Measurements from ENCODE around the gene FILIP1L. TPM values are rescaled to one million over a fixed set of nuclear protein-coding genes. Genes with fewer than 3 reads are reported as not detected.
A peak's percentile ranks its signal among the peaks of the same experiment; 100 is the strongest.

FILIP1L gene
- total RNA-seq, 4 donors from 2014 or later: 26.7 to 46.3 (median 30.8) TPM

DNA sequence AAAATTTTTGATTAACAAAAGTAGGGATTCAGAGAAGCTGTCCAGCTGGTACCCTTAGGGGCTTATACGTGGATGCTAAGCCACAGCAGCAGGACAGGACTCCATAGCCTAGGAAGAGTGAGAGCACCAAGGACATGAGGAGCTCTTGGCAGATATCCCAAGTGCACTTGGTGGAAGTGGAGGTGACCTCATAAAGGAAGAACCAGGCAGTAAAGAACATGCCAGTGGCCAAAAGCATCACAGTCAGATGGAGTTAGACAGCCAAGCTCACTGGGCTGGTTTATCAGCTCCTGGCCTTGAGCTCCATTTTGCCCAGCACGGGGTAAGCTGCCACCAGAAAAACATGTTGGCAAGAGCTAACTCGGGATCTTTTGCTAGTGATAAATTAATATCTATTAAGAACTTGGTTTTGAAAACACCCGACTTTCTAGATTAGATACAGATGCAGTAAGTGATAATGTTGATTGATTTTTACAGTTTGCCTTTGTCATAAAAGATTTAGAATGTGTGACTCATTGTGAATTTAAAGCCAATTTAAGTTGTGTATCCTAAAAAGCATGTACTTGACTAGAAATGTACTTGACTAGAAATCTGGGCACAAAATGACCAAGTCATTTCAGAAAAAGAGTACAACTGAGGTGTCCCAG, 188.6 kb downstream of the FILIP1L start:
- Histone ChIP-seq H3K4me1 (peaks cover 0 to 62% (median 21%) of the 10 kb centered on the region in 4 donors), H3K36me3 (no peaks in the 10 kb centered on the region), H3K9me3 (no peaks in the 10 kb centered on the region), H3K4me3 (no peak overlapping the region), H3K27me3 (no peaks in the 10 kb centered on the region), H3K27ac (peak overlapping the region in 3 of 4 donors; percentile 14 to 50 (median 29))
- DNase-seq (ENCODE audit: low spot score in 2 of 2): peak; percentile 17 to 35
- 74 to 80% methylated on average over 4 of the region's 4 CpGs for WGBS, 2 donors
- TF ChIP-seq POLR2A (IDR thresholded peaks at IDR 0.05) (no peak), EP300 (IDR thresholded peaks at IDR 0.05) (no peak)
- TF ChIP-seq, protein P1, sequence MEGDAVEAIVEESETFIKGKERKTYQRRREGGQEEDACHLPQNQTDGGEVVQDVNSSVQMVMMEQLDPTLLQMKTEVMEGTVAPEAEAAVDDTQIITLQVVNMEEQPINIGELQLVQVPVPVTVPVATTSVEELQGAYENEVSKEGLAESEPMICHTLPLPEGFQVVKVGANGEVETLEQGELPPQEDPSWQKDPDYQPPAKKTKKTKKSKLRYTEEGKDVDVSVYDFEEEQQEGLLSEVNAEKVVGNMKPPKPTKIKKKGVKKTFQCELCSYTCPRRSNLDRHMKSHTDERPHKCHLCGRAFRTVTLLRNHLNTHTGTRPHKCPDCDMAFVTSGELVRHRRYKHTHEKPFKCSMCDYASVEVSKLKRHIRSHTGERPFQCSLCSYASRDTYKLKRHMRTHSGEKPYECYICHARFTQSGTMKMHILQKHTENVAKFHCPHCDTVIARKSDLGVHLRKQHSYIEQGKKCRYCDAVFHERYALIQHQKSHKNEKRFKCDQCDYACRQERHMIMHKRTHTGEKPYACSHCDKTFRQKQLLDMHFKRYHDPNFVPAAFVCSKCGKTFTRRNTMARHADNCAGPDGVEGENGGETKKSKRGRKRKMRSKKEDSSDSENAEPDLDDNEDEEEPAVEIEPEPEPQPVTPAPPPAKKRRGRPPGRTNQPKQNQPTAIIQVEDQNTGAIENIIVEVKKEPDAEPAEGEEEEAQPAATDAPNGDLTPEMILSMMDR (IDR thresholded peaks at IDR 0.05): no peak

DNA sequence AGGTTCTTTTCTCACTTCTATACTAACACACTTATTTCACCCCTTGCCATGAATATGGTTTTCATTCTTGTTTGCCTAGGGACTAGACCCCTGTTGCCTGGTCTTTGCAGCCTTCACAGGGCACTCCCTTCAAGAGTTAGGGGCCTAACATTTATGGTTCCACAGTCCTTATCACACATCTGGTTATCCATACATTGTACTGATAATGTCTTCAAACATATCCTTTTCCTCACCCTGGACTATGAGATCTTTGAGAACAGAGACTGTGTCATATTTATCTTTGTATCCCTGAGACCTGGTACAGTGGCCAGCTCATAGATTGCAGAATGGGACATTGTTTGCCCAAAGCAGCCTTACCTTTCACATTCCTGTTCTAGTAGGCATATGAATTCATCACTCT, 190.4 kb downstream of the FILIP1L start:
- no peak for DNase-seq (ENCODE audit: low spot score in 2 of 2)
- no peak overlapping the region for H3K27ac ChIP-seq
- H3K4me1 ChIP-seq: peaks cover 0 to 61% (median 15%) of the 10 kb centered on the region in 4 donors
- H3K9me3 ChIP-seq: no peaks in the 10 kb centered on the region
- H3K27me3 ChIP-seq: no peaks in the 10 kb centered on the region
- H3K36me3 ChIP-seq: no peaks in the 10 kb centered on the region
- TF ChIP-seq, protein P1 (IDR thresholded peaks at IDR 0.05): no peak
- TF ChIP-seq POLR2A (IDR thresholded peaks at IDR 0.05): no peak
- TF ChIP-seq EP300 (IDR thresholded peaks at IDR 0.05): no peak
- no peak overlapping the region for H3K4me3 ChIP-seq

DNA sequence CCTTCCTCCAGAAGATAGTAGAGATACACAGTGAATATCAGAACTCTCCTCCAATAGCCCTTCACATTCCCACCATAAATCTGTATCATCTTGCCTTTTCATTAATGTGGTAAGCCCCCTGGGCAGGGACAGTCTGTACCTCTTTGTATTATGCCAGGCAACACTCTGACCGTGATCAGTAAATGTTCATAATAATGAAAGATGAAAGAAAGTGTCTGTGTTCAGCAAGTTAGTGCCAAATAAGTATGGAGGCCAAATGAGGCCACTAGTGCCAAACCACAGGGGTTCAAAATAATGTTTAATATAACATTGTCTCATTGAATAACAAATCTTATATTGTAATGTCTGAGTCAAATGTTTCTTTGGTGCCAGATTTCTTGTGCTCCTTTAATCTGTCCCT, 192.3 kb downstream of the FILIP1L start:
- WGBS, 2 donors: 38 to 44% methylated on average over 1 of the region's 1 CpG
- Histone ChIP-seq H3K4me3 (no peak overlapping the region), H3K36me3 (no peaks in the 10 kb centered on the region), H3K9me3 (no peaks in the 10 kb centered on the region), H3K4me1 (peaks cover 0 to 48% (median 13%) of the 10 kb centered on the region in 4 donors), H3K27me3 (no peaks in the 10 kb centered on the region), H3K27ac (peak overlapping the region in 2 of 4 donors; percentile 74 to 78)
- DNase-seq (ENCODE audit: low spot score in 2 of 2): no peak
- TF ChIP-seq POLR2A (IDR thresholded peaks at IDR 0.05) (no peak), EP300 (IDR thresholded peaks at IDR 0.05) (no peak)
- TF ChIP-seq, protein P1 (IDR thresholded peaks at IDR 0.05): no peak

DNA sequence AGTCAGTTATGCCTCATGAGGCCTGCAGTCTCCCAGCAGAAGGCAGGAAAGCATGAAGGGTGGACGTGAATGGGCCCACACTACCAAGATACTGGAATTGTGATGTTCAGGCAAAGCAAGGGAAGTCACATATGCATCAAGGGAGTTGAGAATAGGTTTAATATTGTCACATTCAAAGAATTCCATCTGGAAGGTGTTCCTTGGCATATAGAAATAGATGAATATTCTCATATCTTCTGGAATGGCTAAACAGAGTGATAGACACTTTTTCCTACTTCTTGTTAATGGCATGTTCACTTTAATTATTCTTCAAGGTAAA, 193.0 kb downstream of the FILIP1L start:
- Histone ChIP-seq H3K4me3 (no peak overlapping the region), H3K27me3 (no peaks in the 10 kb centered on the region), H3K36me3 (no peaks in the 10 kb centered on the region), H3K4me1 (peaks cover 0 to 48% (median 13%) of the 10 kb centered on the region in 4 donors), H3K27ac (peak overlapping the region; percentile 36 to 78 (median 62)), H3K9me3 (no peaks in the 10 kb centered on the region)
- no peak for DNase-seq (ENCODE audit: low spot score in 2 of 2)
- WGBS, 2 donors: 83 to 88% methylated on average over 1 of the region's 1 CpG
- TF ChIP-seq EP300 (IDR thresholded peaks at IDR 0.05): no peak
- TF ChIP-seq POLR2A (IDR thresholded peaks at IDR 0.05): no peak
- TF ChIP-seq, protein P1 (IDR thresholded peaks at IDR 0.05): no peak

DNA sequence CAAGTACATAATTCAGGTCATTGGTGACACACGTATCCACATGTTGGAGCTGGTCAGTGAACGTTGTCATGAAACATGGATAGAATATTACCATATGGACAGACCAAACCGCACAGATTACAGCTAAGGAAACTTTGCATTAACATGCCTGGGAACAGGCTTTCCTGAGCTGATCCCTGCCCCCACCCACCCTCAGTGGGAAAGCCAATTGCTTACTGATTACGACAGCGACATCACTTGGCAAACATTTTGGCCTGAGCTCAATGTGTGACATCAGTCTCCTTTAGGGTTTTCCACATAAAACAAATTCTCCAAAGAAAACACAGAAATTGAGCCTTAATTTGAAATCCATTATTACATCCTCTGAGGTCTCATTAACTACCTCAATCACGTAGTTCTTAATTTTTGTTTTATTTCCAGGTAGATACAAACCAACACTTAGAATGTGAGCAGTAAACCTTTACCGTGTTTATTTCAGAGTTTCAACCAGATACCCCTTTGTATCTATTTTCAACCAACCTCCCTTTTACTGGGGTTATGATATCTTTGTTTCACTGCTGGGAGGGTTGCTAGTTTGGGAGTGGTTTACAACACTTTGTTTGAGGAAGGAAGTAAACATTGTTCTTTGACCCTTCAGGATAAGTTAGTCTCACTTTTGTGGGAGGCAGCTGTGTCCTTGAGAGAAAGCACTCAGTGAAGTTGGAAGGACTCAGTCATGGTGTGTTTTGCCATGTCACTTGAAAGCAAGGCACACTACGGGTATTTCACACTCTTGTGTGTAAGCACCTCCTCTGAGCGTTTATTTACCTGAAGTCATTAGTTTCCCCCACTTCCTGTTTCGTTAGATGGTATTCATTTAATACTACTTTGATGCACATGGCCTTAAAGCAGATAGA, 193.6 kb downstream of the FILIP1L start:
- no peak overlapping the region for H3K4me3 ChIP-seq
- TF ChIP-seq, protein P1 (IDR thresholded peaks at IDR 0.05): no peak
- peak in 1 of 2 donors; percentile 64 for TF ChIP-seq EP300 (IDR thresholded peaks at IDR 0.05)
- peak overlapping the region; percentile 36 to 78 (median 62) for H3K27ac ChIP-seq
- no peaks in the 10 kb centered on the region for H3K9me3 ChIP-seq
- 58% methylated on average over 10 of the region's 10 CpGs for WGBS, 2 donors
- peak; percentile 75 to 87 for DNase-seq (ENCODE audit: low spot score in 2 of 2)
- H3K4me1 ChIP-seq: peaks cover 0 to 45% (median 13%) of the 10 kb centered on the region in 4 donors
- no peaks in the 10 kb centered on the region for H3K27me3 ChIP-seq
- H3K36me3 ChIP-seq: no peaks in the 10 kb centered on the region
